Esophagus squamous epithelium (tissue), 5 donors: ENCODE measurements around the gene CERS4. TPM values are rescaled to one million over a fixed set of nuclear protein-coding genes. Genes with fewer than 3 reads are reported as not detected.
A peak's percentile ranks its signal among the peaks of the same experiment; 100 is the strongest.

Source experiments
- DNase-seq: peaks from one replicate; lab custom pipeline; 2025; lab: John Stamatoyannopoulos, UW
- H3K27ac ChIP-seq, 4 donors: fragments of 200-600 bp; sonication (generic); one replicate each; pipeline ENCODE4 v1.5.1; 2016 to 2019; ENCODE audit warnings: mild to moderate bottlenecking in 1 of 4
- H3K27me3 ChIP-seq, 4 donors: fragments of 200-600 bp; sonication (generic); 1 replicate in 3 of 4; 2 replicates in 1 of 4; pipeline versions ENCODE4 v1.5.1 to v1.6.0; 2017 to 2021; ENCODE audit warnings: antibody characterized with exemption in 1 of 4
- H3K36me3 ChIP-seq, 3 donors: fragments of 200-600 bp; sonication (generic); one replicate each; pipeline ENCODE4 v1.5.1; 2016 to 2019
- H3K4me1 ChIP-seq, 3 donors: fragments of 200-600 bp; sonication (generic); one replicate each; pipeline ENCODE4 v1.5.1; 2017 to 2019
- H3K4me3 ChIP-seq, 4 donors: fragments of 200-600 bp; sonication (generic); 1 replicate in 3 of 4; 2 replicates in 1 of 4; pipeline ENCODE4 v1.5.1; 2016 to 2019; ENCODE audit warnings: mild to moderate bottlenecking in 2 of 4, moderate library complexity in 1 of 4
- H3K9me3 ChIP-seq, 3 donors: fragments of 200-600 bp; sonication (generic); one replicate each; pipeline ENCODE4 v1.5.1; 2016 to 2019
- CTCF ChIP-seq, 6 experiments: fragments of 450-650 bp in 4 of 6; fragments of 200-600 bp in 2 of 6; sonication (generic) in 2 of 6; IDR thresholded peaks; one replicate each; pipeline ENCODE4 v1.5.1; 2016 to 2019; ENCODE audit warnings: antibody characterized with exemption in 6 of 6, mild to moderate bottlenecking in 4 of 6, moderate library complexity in 4 of 6
- POLR2A ChIP-seq, 4 donors: fragments of 450-650 bp; IDR thresholded peaks; one replicate each; pipeline ENCODE4 v1.6.1; 2017; ENCODE audit warnings: antibody characterized with exemption in 4 of 4, mild to moderate bottlenecking in 4 of 4, moderate library complexity in 3 of 4
- whole genome bisulfite sequencing, 2 donors: methylation state at CpG; one replicate each; pipeline ENCODE4 v1.1.5; 2018; 5-methylcytosine and 5-hydroxymethylcytosine counted together
- intact Hi-C: fragments of 100-400 bp; cut with DNase I; formaldehyde crosslinking; loops from one replicate; pipeline ENCODE4 v1.15.0; 2022
- total RNA-seq, 4 donors: library from RNA; depleted of rRNA; stranded (reverse); fragments of >200 nt; gene quantifications; one replicate each; pipeline ENCODE4 v1.1.0, GENCODE V29; 2016
- donor health status: DM: yes; HTN: yes; CAD: no.

Gene CERS4
- total RNA-seq, 4 donors from 2014 or later = 44.1 to 184 (median 89.1) TPM

GRCh38 chr19:8210421-8211101 lies 1.4 kb downstream of the CERS4 start:
- peaks cover 0 to 29% (median 0%) of the 10 kb centered on the region in 3 donors for H3K36me3 ChIP-seq
- WGBS, 2 donors = 47 to 79% methylated on average over 3 of the region's 13 CpGs
- peak overlapping the region; percentile 74 to 95 (median 78) for H3K4me3 ChIP-seq
- DNase-seq = no peak
- H3K27ac ChIP-seq = peak overlapping the region; percentile 84 to 93 (median 90)
- TF ChIP-seq POLR2A (IDR thresholded peaks at IDR 0.05) = no peak
- no peaks in the 10 kb centered on the region for H3K9me3 ChIP-seq
- peaks cover 20 to 61% (median 21%) of the 10 kb centered on the region in 3 donors for H3K4me1 ChIP-seq
- intact Hi-C loops = no loop called here
- peaks cover 0 to 13% (median 0%) of the 10 kb centered on the region in 4 donors for H3K27me3 ChIP-seq

- Histone ChIP-seq H3K27me3 (peaks cover 0 to 13% (median 0%) of the 10 kb centered on the region in 4 donors), H3K36me3 (peaks cover 0 to 45% (median 0%) of the 10 kb centered on the region in 3 donors), H3K4me1 (peaks cover 20 to 57% (median 21%) of the 10 kb centered on the region in 3 donors), H3K27ac (no peak overlapping the region), H3K9me3 (no peaks in the 10 kb centered on the region), H3K4me3 (no peak overlapping the region)
- TF ChIP-seq POLR2A (IDR thresholded peaks at IDR 0.05) (no peak), CTCF (IDR thresholded peaks at IDR 0.05) (no peak)
- DNase-seq = no peak
- 92 to 96% methylated on average over 6 of the region's 6 CpGs for WGBS, 2 donors
- intact Hi-C loops = no loop called here
These were observed 3.0 kb downstream of the CERS4 start for GRCh38 chr19:8212212-8212611.

GRCh38 chr19:8212916-8213315 lies 3.7 kb downstream of the CERS4 start:
- TF ChIP-seq CTCF (IDR thresholded peaks at IDR 0.05) (no peak), POLR2A (IDR thresholded peaks at IDR 0.05) (no peak)
- WGBS, 2 donors = 91 to 92% methylated on average over 5 to 6 of the region's 6 CpGs

DNA sequence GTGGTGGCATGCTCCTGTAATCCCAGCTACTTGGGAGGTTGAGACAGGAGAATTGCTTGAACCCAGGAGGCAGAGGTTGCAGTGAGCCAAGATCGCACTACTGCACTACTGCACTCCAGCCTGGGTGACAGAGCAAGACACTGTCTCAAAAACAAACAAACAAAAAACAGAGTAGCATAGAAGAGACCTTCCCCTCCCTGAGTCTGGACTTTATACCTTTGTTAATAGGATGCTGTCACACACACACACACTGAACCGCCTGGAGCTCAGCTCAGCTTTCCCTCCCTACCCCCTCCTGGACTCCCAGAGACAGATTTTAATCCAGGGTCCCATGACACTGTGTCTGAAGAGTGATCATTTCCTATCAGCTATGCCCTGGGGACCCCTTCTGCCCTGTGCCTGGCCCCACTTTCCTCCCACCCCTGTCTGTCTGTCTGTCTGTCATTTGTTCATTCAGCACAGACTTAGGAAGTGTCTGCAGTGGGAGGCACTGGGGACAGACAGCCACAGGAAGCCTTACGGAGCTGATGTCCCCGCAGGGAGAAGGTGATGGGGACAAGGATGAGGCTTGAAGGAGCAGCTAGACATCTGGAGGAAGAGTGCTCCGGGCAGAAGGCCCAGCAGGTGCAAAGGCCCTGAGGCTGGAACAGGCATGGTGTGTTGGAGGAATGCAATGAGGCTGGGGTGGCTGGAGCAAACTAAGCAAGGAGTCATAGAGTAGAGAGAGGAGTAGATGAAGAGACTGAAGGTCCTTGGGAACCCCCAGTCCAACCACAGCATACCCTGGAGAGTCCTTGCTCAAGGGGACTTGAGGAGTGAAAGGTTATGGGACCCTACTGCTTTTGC lies 4.9 kb downstream of the CERS4 start:
- no peak overlapping the region for H3K4me3 ChIP-seq
- intact Hi-C loops = no loop called here
- peaks cover 0 to 5% (median 0%) of the 10 kb centered on the region in 4 donors for H3K27me3 ChIP-seq
- H3K27ac ChIP-seq = no peak overlapping the region
- TF ChIP-seq POLR2A (IDR thresholded peaks at IDR 0.05) = no peak
- no peak for TF ChIP-seq CTCF (IDR thresholded peaks at IDR 0.05)
- WGBS, 2 donors = 80 to 92% methylated on average over 5 of the region's 5 CpGs
- DNase-seq = no peak
- no peaks in the 10 kb centered on the region for H3K9me3 ChIP-seq
- H3K4me1 ChIP-seq = peaks cover 14 to 41% (median 14%) of the 10 kb centered on the region in 3 donors
- peaks cover 0 to 60% (median 0%) of the 10 kb centered on the region in 3 donors for H3K36me3 ChIP-seq

More at GRCh38 chr19:8212916-8213315, 3.7 kb downstream of the CERS4 start:
- Histone ChIP-seq H3K4me1 (peaks cover 20 to 50% (median 21%) of the 10 kb centered on the region in 3 donors), H3K9me3 (no peaks in the 10 kb centered on the region), H3K4me3 (no peak overlapping the region), H3K27me3 (peaks cover 0 to 13% (median 0%) of the 10 kb centered on the region in 4 donors), H3K36me3 (peaks cover 0 to 49% (median 0%) of the 10 kb centered on the region in 3 donors), H3K27ac (no peak overlapping the region)
- DNase-seq = no peak
- intact Hi-C loops = no loop called here

DNA sequence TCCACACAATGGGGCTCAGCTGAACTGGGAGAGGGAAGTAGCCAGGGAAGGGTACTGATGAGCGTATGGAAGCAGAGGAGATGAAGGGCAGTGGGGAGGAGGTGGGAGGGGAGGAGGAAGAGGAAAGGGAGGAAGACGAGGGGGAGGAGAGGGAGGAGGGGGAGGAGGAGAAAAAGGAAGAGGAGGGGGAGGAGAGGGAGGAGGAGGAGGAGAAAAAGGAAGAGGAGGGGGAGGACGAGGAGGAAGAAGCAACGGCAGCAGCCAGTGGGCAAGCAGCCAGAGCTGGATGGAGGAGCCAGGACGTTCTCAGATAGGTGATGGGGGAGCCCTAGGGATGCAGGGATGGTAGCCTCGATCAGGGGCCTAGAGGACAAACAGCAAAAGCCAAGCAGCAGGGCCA lies 5.6 kb downstream of the CERS4 start:
- H3K4me3 ChIP-seq = no peak overlapping the region
- H3K27ac ChIP-seq = no peak overlapping the region
- H3K27me3 ChIP-seq = no peaks in the 10 kb centered on the region
- no peaks in the 10 kb centered on the region for H3K9me3 ChIP-seq
- H3K36me3 ChIP-seq = peaks cover 0 to 63% (median 0%) of the 10 kb centered on the region in 3 donors
- TF ChIP-seq POLR2A (IDR thresholded peaks at IDR 0.05) = no peak
- no peak for TF ChIP-seq CTCF (IDR thresholded peaks at IDR 0.05)
- intact Hi-C loops = no loop called here
- 46 to 55% methylated on average over 6 of the region's 6 CpGs for WGBS, 2 donors
- peaks cover 14 to 37% (median 14%) of the 10 kb centered on the region in 3 donors for H3K4me1 ChIP-seq
- DNase-seq = no peak
